Measurements from ENCODE around the gene OTOGL.
"Not testable (repeated sequence)": the region's sequence is repeated elsewhere in the genome, so short reads cannot be mapped to it uniquely, and the experiment has no call there.

The OTOGL gene

DNA sequence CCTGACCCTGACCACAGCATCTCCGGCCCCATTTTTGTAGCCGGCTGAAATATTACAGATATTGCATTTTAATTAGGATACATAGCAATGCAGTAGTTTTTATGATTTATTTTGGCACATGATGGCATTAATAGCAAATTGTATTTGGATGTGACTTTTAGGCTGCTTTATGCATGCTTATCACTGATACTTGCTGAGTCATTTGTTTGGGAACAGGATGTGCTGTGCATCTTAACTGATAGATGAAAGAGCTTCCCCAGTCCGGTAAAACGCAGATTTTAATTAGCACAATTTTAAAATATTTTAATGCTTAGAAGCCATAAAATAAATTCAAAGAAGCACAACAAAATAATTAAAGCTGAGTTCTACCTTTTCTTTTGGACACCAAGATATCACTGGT, 90.7 kb downstream of the OTOGL start:
- DNase-seq: no peak

DNA sequence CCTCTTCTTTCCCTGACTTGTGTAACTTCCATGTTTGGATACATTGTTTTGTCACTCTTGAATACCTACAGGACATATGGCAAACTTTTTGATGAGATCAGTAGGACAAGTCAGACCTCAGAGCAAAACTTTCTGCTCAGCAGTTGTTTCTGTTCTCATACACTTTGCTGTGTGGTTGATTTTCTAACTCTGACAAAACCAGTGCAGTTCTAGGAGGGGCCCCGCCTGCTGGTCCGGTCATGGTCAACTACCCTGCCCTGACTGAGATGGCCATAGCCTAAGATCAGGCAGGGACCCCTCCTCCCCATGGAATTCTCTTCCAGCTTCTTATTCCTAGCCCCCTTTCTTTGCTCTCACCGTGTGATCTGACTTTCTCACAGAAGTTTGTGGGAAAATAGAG, 92.8 kb downstream of the OTOGL start:
- no peak for DNase-seq

DNA sequence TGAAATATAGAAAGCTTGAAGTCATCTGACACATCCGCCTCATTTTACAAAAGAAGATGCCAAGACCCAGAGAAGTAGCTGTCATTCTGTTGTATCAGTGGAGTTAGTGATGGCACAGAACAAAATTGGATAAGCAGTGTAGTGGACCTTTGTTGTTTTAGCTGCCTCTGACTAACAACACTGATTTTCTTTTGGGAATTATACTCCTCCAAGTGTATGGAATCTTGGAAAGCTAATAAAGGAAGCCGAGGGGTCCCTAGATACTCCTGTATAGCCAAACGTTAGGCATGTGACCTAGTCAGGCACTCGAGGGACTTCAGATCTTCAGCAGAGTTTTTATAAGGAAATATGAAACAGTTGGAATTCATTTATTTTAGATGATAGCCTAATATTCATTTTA, 94.5 kb downstream of the OTOGL start:
- DNase-seq: no peak

DNA sequence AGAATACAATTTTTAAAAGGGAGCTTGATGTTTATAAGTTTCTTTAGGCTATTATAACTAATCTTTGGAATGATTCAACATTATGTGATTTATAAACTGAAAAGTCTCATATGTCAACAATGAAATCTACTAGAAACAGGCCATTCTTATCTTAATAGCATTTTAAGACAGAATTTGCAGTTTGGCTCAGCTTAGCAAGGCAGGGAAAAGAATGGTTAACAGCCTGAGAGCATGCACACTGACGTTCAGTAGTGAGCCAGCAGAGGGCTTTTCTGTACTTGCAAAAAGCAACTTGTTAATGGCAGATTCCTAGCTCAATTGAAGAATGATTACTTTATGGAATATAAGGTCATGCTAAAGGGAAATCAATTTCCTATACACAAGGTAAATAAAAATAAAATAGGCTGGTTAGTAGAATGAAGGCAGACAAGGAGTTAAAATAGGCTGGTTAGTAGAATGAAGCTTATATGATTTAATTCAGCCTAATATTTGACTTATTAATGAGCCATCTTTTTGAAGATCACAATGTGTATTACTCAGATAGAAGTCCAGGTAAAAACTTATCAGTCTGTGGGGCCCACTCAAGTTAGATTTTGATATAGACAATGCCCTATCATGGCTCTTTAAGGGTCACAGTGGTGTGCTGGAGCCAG, 95.9 kb downstream of the OTOGL start:
- peak; percentile 52 for DNase-seq

DNA sequence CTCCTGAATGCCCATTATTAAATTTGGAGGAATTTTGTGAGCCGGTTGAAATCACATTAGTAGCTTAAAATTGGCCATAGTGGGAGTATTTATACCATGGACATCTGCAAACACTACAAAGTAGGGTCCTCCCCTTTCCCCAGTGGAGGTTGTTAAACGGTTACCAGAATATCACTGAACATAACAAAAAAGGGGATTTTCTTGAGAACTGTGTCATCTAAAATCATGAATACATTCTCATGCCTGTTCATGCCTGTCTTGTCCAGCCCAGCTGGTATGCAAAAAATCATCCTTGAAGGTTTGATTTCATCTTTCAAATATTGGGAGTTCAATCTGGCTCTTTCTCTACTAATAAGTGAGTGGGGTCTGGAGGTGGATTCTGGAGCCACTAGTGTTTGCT, 96.4 kb downstream of the OTOGL start:
- no peak for DNase-seq

DNA sequence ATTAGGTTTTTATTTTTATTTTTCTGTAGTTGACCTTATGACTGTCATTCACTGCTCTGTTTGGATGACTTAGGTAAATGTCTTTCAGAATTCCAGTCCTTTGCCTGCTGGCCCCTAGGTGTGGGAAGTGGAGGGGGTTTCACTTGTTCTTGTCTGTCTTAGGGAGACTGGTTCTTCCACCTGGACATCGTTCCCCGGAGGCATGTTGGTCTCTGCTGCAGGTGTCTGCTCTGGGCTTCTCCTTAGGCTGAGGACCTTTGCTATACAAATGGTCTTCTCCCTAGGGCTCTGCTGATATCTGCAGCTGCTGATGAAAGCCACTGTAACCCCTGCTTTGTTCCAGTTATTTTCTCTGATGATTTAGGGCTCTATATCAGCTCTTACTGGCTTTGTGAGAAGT, 97.1 kb downstream of the OTOGL start:
- no peak for DNase-seq

DNA sequence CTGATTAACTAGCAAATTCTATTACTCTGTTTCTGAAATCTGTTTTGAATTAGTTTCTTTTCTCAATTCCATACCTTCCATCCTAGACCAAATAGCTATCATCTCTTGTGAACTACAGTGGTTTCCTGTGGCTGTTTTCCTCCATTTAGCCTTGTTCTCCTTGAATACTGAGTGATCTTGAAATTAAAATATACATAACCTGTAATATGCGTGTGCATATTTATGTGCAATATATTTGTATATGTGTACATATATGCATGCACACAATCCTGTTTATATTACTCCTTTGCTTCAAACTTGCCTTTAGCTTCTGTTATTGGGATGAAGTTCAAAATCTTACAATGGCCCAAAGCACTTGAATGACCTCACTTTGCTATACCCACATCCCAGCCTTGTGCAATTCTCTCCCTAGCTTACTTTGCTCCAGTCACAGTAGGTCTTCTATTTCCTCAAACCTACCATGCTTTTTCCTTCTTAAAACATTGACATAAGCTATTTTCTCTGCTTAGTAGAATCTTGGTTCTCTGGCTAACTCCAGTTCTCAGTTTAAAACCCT, 99.5 kb downstream of the OTOGL start:
- DNase-seq: no peak

DNA sequence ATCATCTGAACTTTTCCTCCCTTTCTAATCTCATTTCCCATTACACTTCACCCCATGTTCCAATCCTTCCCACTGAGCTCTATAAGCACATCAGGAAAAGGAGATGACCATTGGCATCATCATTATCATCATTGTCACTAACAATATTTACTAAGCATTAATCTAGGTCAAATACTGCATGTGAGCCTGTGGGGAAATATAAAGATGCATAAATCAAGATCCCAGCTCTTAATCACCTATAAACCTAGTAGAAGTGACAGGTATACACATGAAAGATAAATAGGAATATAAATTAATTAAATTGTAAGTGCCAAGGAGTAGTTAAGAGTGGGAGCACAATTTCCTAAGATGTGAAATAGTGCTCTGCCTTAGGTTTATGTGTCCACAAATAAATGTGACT, 100.6 kb downstream of the OTOGL start:
- DNase-seq: no peak

DNA sequence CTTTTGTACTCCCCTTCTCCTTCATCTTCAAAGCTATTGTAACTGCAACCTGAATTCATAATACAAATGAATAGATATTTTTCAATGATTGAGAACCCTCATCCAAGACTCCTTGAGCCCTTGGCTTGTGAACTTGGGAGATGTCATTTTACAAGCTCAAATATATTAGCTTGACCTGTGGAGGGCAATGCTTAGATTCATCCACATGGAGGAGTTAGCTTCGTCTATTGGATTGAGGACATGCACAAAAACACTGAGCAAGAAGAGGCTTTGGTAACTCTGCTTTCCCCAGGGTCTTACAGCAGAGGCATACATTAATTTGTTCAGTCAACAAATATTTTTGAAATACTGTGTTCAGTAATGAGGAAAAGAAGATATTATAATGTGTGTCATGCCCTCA, 101.1 kb downstream of the OTOGL start:
- no peak for DNase-seq

DNA sequence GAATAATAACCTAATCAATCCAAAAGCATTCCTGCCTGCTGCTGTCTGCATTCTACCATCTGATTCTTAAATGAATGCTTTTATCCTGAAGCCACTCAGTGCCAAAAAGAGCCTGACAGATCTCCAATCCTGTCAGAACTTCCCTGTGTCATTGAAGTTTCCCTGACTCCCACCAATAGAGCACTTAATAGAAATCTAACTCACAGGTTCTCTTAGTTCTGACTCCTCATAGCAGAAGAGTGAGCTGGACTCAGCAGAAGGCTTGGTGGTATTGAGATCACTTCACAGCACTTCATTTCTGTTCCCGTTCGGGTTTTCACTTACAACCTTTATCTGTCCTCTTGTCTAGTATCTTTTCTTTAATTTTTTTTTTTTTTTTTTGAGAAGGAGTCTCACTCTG, 102.6 kb downstream of the OTOGL start:
- no peak for DNase-seq

DNA sequence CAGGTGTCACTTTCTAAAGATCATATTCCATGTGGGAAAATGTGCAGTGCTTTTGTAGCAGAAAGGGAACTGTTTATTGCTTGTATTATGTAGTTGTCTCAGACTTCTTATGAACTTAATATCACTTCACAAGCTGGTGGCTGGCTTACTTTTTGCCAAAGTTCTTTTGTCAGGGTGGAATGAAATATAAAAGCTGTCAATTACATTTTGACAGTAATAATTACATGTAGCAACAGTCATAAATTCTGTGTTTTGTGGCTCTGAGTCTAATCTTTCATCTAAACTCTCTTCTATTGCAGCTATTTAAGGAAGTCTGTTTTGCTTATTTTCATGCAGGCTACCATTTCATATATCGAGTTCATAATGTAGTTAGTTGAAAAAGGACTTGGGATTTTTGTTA, 106.6 kb downstream of the OTOGL start:
- no peak for DNase-seq

DNA sequence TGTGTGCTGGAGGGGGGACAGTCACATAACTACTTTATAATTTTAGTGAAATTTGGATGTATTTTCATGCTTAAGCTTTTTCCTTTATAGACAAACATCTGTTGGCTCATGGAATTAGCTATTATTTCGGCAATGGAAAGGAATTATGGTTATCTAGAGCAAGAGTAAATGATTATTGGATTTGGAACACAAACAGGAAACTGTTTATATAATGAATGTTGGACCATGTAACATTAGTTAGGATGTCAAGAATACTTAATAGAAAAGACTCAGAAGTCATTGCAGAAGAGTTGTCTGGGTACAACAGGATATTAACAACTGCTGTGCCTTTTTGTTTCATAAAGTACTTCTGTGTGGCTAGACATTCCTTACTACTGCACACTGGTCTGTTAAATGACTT, 108.7 kb downstream of the OTOGL start:
- no peak for DNase-seq

DNA sequence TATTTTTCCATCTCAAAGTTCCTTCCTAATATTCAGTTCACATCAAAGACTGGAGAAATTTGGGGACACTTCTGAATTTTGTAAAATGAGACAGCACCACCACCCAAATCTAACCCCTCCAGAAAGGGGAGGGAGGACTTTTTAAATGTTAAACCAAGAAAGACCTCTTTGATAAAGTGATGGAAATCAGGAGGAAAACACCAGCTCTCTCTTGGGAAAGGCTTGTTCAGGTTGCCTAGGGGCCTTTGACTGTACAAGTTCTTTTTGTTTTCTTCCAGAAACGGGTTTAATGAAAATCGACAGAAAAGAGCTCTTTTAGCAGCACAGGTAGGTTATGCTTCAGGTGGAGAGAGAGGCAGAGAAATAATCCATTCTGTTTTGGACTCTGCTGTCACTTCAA, 112.3 kb downstream of the OTOGL start:
- no peak for DNase-seq

DNA sequence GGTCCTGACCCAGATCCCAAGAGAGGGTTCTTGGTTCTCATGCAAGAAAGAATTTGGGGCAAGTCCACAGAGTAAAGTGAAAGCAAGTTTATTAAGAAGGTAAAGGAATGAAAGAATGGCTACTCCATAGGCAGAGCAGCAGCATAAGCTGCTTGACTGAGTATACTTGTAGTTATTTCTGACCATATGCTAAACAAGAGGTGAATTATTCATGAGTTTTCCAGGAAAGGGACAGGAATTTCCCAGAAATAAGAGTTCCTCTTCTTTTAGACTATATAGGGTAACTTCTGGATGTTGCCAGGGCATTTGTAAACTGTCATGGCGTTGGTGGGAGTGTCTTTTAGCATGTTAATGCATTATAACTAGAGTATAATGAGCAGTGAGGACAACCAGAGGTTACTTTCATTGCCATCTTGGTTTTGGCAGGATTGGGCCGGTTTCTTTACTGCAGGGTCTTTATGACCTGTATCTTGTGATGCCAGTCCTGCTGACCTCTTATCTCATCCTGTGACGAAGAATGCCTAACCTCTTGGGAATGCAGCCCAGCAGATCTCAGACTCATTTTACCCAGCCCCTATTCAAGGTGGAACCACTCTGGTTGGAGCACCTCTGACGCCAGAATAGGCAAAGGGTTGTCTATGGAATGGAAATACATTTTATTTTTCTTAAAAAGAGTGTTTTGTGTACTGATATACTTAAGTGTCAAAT, 113.8 kb downstream of the OTOGL start:
- no peak for DNase-seq

DNA sequence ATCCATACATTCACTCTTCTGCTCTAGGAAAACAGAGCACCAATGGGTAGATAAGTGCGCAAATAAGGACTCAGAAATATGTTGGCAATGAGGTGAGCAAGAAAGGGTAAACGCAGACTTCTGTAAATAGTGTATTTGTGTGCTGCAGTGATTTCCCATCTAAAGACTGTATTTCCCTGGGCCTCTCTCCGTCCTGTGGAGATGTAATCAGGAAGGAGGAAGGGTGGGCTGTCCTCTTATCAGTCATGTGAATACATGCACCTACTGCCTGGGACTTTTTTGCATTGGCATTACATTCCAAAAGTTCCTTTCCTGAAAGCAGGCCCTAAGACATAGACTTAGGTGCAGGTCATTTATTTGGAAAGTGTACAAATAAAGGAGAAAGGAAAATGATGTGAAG, 114.5 kb downstream of the OTOGL start:
- DNase-seq: no peak

DNA sequence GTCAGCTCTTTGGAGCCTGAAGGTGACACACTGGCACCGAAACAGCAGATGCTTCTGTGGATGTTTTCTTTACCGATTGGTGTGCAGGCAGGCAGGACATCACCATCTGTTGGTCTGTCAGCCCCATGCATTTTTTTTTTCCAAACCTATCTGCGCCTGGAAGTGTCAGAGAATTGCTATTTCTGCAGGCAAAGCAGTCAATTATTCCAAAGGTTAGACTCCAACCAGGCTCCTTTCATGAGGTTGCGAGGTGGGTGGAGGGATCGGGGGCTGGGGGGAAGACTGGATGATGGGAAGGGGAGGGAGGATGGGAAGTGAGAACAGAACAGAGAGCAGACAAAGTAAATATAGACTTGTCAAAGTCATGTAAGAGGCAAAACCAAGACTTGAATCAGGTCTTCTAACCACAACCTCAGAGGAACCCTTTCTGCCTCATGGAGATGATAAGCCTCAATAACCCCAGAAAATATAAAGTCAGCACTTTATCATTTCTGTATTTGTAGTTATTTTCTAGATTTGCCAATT, 117.7 kb downstream of the OTOGL start:
- DNase-seq: peak; percentile 94

DNA sequence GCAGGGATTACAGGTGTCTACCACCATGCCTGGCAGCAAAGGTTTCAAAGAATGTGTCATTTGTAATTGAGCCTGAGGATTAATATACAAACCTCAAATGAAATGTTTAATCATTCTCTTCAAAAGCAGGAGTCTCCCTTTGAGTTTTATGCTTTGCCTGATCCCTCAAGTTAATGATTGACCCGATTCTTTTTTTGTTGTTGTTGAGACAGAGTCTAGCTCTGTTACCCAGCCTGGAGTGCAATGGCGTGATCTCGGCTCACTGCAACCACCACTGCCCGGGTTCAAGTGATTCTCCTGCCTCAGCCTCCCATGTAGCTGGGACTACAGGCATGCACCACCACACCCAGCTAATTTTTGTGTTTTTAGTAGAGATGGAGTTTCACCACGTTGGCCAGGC, 119.6 kb downstream of the OTOGL start:
- not testable (repeated sequence) for DNase-seq

DNA sequence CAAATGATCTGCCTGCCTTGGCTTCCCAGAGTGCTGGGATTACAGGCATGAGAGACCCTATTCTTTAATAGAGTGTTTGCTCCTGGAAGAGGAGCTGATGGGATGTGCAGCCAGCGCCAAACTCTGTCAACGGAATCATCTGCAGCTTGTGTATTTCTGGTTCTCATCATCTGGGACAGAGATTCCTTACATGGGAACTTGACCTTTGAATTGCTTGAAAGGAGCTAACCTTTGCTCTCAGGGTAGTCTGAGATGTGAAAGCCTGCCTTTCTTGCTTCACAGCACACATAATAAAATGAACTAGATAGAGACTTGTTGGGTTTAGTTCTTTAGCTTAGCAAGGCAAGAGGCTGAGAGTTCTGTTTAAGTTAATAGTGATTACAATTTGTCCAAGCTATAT, 120.0 kb downstream of the OTOGL start:
- DNase-seq: no peak

DNA sequence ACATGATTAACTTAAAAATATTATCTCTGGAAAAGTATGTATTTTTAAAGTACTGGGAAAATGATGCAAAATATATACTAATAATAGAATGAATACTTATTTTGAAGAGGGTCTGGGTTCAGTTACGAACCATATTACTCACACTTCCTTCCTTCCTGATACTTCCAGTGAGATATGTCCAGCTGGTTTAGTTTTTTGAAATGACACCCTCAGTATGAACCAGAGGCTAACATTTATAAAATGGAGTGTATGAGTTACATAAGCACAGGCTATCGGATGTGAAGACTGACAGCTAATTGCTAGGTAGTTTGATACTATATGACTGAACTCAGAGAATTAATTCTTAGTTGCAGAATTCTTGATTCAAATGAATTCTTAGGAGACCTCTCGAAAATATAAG, 122.9 kb downstream of the OTOGL start:
- DNase-seq: no peak

DNA sequence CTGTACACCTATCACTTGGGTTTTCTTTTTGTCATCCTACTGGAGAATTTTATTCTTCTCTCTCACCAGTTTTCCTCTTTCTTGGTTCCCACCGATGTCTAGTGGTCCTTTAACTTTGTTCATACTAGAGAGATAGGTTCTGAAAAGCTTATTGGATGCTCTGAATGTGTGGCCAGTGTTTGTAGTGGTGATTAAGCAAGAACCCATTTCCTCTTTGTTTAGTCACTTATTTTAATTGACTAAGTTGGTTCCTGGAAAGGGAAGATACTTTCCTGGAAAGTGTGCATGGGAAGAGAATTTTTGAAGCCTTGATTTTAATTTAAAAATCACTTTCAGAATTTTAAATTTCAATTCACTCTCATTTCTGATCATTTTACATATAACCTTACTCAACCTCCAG, 127.2 kb downstream of the OTOGL start:
- no peak for DNase-seq

DNA sequence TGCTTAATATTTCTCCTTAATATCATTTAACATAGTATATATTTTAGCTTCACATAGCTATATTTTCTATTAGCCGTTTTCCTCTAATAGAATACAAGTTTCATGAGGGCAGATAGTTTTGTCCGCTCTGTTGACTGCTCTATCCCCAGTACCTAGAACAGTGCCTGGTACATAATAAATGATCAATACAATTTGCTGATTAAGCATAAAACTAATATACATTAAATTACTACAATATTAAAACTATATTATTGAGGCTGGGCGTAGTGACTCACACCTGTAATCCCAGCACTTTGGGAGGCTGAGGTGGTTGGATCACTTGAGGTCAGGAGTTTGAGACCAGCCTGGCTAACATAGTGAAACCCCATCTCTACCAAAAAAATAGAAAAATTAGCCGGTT, 128.6 kb downstream of the OTOGL start:
- not testable (repeated sequence) for DNase-seq

DNA sequence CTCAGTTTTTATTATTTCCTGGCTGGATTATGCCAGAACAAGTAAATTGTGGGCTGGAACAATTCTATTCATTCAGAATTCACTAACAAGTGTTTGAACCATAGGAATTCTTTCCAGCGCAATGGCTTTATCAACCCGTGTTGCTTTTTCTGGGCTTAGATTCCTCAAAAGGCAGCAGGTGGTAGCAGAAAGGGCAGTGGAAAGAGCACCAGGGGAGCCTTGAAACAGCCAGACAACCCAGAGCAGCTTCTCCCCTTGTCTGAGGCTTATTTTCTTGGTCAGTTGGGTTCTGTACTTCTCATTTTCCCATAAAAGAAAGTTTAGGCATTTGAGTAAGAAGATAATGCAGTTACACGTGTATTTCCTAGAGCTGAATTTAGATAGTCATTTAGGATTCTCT, 130.7 kb downstream of the OTOGL start:
- no peak for DNase-seq

DNA sequence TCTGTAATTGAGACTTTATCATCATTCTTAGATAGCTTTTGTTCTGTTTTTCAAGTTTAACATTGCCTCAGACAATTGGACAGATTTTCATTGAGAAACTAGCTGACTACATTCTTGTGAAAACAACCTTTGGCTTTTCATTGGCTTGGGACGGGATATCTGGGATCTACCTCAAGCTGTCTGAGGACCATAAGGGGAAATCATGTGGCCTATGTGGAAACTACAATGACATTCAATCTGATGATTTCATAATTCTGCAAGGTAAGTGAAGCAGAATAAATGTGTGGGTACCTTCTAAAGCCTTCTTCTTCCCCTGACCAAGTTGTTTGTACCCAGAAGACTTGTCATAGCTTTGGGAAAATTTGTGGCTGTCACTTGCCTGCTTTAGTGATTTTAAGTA, 133.5 kb downstream of the OTOGL start:
- no peak for DNase-seq

DNA sequence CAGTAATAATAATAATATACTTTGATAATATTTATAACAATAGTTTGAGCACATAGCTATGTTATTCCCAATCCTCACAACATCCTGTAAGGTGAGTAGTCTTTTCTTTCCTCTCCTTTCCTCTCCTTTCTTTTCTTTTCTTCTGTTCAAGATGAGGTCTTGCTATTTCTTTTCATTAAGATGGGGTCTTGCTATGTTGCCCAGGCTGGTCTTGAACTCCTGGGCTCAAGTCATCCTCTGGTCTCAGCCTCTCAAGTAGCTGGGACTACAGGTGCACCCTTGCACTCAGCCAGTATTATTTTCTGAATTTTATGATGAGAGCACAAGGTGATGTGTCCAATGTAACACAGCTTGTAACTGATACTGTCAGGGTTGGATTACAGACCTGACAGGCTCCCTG, 134.6 kb downstream of the OTOGL start:
- DNase-seq: no peak

DNA sequence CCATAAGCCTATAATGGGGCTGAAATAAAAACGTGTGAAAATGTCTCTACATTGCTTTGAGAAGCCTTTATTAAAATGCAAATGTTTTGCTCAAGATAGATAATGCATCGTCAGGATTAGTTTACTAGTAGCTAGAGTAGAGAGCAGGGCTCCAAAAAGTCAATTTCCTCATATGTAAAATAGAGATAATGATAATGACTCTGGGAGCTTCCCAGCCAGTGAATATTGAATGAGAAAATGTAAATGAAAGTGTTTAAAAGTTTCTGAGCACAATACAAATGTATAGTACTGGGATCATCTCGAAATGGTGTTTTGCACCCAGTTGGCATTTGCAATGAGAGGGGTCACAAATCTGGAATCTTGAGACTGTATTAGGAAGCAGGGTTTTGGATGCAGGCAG, 135.3 kb downstream of the OTOGL start:
- DNase-seq: no peak
